Ovary (tissue), 9 donors: ENCODE data around the gene FAM240B. TPM values are rescaled to one million over a fixed set of nuclear protein-coding genes. Genes with fewer than 3 reads are reported as not detected.

ENCODE experiments used
- DNase-seq, 5 donors: peaks; one replicate each; pipeline ENCODE4 v3.0.0-alpha.2; 2019 to 2020
- H3K27ac ChIP-seq, 2 donors: fragments of 200-600 bp; one replicate each; pipeline versions ENCODE4 v1.5.1 to v1.8.0; 2019 to 2022
- H3K27me3 ChIP-seq: fragments of 200-600 bp; one replicate; pipeline ENCODE4 v1.8.0; 2022
- H3K36me3 ChIP-seq: fragments of 200-600 bp; sonication (generic); one replicate; pipeline ENCODE4 v1.5.1; 2019
- H3K4me1 ChIP-seq: one replicate; pipeline ENCODE4 v1.8.1; 2013; ENCODE audit warnings: mild to moderate bottlenecking, moderate library complexity; ENCODE audit not compliant: insufficient read depth
- H3K4me3 ChIP-seq: fragments of 200-600 bp; sonication (generic); one replicate; pipeline ENCODE4 v1.5.1; 2017
- H3K9me3 ChIP-seq, 2 donors: fragments of 200-600 bp in 1 of 2; sonication (generic) in 1 of 2; one replicate each; pipeline versions ENCODE4 v1.5.1 to v1.8.1; 2013 to 2019; ENCODE audit warnings: mild to moderate bottlenecking in 1 of 2, moderate library complexity in 1 of 2
- EP300 ChIP-seq: sonication (generic); formaldehyde crosslinking; IDR thresholded peaks from one replicate; pipeline ENCODE4 v1.6.1; 2017; ENCODE audit warnings: antibody characterized with exemption
- POLR2A ChIP-seq: fragments of 450-650 bp; IDR thresholded peaks from one replicate; pipeline ENCODE4 v1.6.1; 2017; ENCODE audit warnings: antibody characterized with exemption, mild to moderate bottlenecking, moderate library complexity
- WGBS, 3 donors: extraction: QIAGEN DNeasy Blood & Tissue Kit in 1 of 3; methylation state at CpG; one replicate each; pipeline versions ENCODE4 v1.1.5 to v1.1.7; 2013 to 2017; 5-methylcytosine and 5-hydroxymethylcytosine counted together
- intact Hi-C, 4 donors: fragments of 100-400 bp; cut with DNase I; formaldehyde crosslinking; loops; one replicate each; pipeline versions ENCODE4 v1.11.0 to v1.15.1; 2022 to 2023
- polyA plus RNA-seq, 2 donors: library from polyadenylated mRNA; stranded (reverse); fragments of 200-250 nt in 1 of 2; fragments of 350-450 nt in 1 of 2; fragmentation: Illumina TruSeq in 1 of 2; extraction: RNeasy Lipid Tissue Mini Kit (QIAGEN cat#74804) in 1 of 2; gene quantifications; one replicate each; pipeline ENCODE4 v1.2.3, GENCODE V29; 2013 to 2014
- total RNA-seq, 7 donors: library from RNA; depleted of rRNA in 2 of 7; stranded (reverse); fragments of >200 nt in 2 of 7; fragmentation: NEBNext Ultra II Directional in 3 of 7; extraction: Animal tissue kit (Norgen Biotek cat#: 25700) in 3 of 7; gene quantifications; one replicate each; pipeline versions ENCODE4 v1.1.0 to v1.2.4, GENCODE V29; 2016 to 2023
- TF ChIP-seq, protein P1 (sequence below), 3 donors: fragments of 450-650 bp in 2 of 3; fragments of 200-600 bp in 1 of 3; IDR thresholded peaks; one replicate each; pipeline versions ENCODE4 v1.5.1 to v1.8.0; 2016 to 2022; ENCODE audit warnings: antibody characterized with exemption in 3 of 3, mild to moderate bottlenecking in 1 of 3
- donor health status: DM: no; HTN: no; CAD: no; lungs with moderate emphysema.
- donor health status: DM: no; HTN: no; CAD: no.
- donor health status: Bipolar disorder and iron deficiency.
- donor health status: DM: yes; HTN: yes; CAD: no.
- donor health status: DM: no; HTN: no; CAD: no.
- donor health status: DM: yes; HTN: yes; CAD: no.

Gene FAM240B
- total and polyA plus RNA-seq, 9 donors = not detected

DNA sequence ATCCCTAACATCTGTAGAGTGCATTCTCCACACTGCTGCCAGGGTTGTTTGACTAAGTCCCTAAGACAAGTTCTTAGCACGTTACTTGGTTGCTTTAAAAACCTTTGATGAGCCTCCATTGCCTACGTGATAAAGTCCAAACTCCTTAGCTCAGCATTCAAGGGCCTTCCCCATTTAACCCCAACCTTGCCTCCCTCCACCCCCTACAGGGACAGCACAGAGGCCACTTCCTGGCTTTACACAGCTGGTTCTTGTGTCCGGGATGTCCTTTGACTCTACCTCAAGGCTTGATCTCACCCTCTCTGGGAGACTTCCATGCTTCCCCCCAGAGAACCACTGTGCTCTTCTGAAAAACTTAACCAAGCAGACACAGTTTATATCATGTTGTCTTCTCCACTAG lies 29.4 kb downstream of the FAM240B start:
- Histone ChIP-seq H3K27ac (no peak overlapping the region), H3K9me3 (no peaks in the 10 kb centered on the region), H3K4me1 (peaks cover 8% of the 10 kb centered on the region), H3K4me3 (no peak overlapping the region), H3K27me3 (no peaks in the 10 kb centered on the region), H3K36me3 (no peaks in the 10 kb centered on the region)
- WGBS, 3 donors = 37 to 38% (median 38%) methylated on average over 3 of the region's 3 CpGs
- intact Hi-C loops = no loop called here
- TF ChIP-seq, protein P1, sequence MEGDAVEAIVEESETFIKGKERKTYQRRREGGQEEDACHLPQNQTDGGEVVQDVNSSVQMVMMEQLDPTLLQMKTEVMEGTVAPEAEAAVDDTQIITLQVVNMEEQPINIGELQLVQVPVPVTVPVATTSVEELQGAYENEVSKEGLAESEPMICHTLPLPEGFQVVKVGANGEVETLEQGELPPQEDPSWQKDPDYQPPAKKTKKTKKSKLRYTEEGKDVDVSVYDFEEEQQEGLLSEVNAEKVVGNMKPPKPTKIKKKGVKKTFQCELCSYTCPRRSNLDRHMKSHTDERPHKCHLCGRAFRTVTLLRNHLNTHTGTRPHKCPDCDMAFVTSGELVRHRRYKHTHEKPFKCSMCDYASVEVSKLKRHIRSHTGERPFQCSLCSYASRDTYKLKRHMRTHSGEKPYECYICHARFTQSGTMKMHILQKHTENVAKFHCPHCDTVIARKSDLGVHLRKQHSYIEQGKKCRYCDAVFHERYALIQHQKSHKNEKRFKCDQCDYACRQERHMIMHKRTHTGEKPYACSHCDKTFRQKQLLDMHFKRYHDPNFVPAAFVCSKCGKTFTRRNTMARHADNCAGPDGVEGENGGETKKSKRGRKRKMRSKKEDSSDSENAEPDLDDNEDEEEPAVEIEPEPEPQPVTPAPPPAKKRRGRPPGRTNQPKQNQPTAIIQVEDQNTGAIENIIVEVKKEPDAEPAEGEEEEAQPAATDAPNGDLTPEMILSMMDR (IDR thresholded peaks at IDR 0.05) = no peak
- no peak for TF ChIP-seq EP300
- no peak for TF ChIP-seq POLR2A
- no peak for DNase-seq

DNA sequence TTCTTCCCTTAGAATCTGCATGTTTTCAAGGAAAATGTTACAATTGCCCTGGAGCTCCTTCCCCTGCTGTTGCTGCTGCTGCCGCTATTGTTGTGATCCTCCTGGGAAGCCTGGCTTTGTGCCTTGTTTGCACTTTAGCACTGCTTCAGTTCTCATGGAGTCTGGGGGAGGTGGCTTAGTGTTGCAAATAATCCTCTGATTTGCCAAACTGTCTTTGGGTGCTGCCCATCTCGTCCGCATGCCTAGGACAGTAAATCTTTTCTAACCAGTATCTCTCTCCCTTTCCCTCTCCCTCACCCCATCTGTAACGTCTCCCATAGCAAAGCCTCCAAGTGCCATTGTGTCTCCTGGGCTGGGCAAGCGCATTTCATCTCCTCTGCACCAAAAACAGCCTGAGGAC lies 30.3 kb downstream of the FAM240B start:
- WGBS, 3 donors = 5 to 8% (median 6%) methylated on average over 5 of the region's 5 CpGs
- Histone ChIP-seq H3K36me3 (no peaks in the 10 kb centered on the region), H3K4me3 (no peak overlapping the region), H3K9me3 (no peaks in the 10 kb centered on the region), H3K4me1 (peaks cover 8% of the 10 kb centered on the region), H3K27me3 (no peaks in the 10 kb centered on the region), H3K27ac (no peak overlapping the region)
- TF ChIP-seq EP300 (no peak), POLR2A (no peak)
- TF ChIP-seq, protein P1 (IDR thresholded peaks at IDR 0.05) = no peak
- intact Hi-C loops = loop anchor here in 1 of 4 donors (10.0 kb wide), 1 partner anchor 45 kb away; no protein-coding TSS in a partner anchor
- DNase-seq = peak; percentile 30 to 52 (median 50)

DNA sequence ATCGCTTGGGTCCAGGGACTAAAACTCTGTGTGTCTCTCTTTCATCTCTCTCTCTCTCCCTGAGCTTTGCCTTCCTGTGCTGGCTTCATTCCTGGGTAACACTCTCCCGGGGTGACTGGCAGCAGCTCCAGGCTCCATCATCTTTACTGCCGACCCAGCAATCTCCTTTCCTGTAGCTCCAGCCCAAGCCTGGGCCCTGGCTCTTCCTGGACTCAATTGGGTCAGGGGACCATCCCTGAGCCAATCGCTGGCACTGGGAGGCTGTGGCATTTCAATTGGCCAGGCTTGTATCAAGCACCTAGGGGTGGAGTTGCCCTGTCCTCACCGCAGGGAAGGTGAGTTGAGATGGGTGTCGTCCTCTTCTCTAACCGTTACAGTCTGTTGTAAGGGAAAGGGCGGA lies 31.9 kb downstream of the FAM240B start:
- H3K36me3 ChIP-seq = no peaks in the 10 kb centered on the region
- intact Hi-C loops = loop anchor here in 1 of 4 donors (10.0 kb wide), 1 partner anchor 47 kb away; no protein-coding TSS in a partner anchor
- whole genome bisulfite sequencing, 3 donors = 84 to 85% (median 84%) methylated on average over 8 of the region's 8 CpGs
- no peak for TF ChIP-seq POLR2A
- TF ChIP-seq, protein P1 (IDR thresholded peaks at IDR 0.05) = no peak
- TF ChIP-seq EP300 = no peak
- peaks cover 8% of the 10 kb centered on the region for H3K4me1 ChIP-seq
- H3K4me3 ChIP-seq = no peak overlapping the region
- DNase-seq = no peak
- no peaks in the 10 kb centered on the region for H3K9me3 ChIP-seq
- no peaks in the 10 kb centered on the region for H3K27me3 ChIP-seq
- H3K27ac ChIP-seq = no peak overlapping the region

DNA sequence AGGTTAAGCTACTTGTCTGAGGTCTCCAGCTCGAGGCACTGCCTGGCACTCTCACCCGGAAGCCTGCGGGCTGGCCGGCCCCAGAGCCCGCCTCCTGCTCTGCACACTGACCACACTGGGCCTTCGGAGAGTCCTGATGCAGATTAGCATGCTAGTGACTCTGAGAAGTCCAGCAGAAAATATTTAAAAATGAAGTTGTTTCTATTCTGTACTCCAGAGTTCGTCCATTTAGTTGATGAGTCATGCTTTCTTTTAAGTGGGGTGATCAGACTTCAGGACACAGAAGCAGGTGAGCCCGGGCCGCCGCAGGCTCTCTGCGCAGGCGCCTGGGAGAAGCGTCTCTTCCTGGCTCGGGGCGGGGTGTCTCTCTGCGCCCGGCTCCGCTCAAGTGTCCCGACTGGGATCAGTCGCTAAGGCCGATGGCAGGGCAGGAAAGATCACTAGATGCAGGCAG lies 32.5 kb downstream of the FAM240B start:
- WGBS, 3 donors = 48 to 63% (median 56%) methylated on average over 21 of the region's 21 CpGs
- Histone ChIP-seq H3K4me3 (no peak overlapping the region), H3K27me3 (no peaks in the 10 kb centered on the region), H3K9me3 (no peaks in the 10 kb centered on the region), H3K36me3 (no peaks in the 10 kb centered on the region), H3K4me1 (peaks cover 8% of the 10 kb centered on the region), H3K27ac (no peak overlapping the region)
- peak in 3 of 5 donors; percentile 20 to 42 (median 21) for DNase-seq
- TF ChIP-seq POLR2A = no peak
- no peak for TF ChIP-seq EP300
- TF ChIP-seq, protein P1 (IDR thresholded peaks at IDR 0.05) = no peak
- intact Hi-C loops = loop anchor here in 1 of 4 donors (10.0 kb wide), 1 partner anchor 47 kb away; no protein-coding TSS in a partner anchor
